Ureter (tissue), 1 donor: ENCODE data around the gene FUT2. TPM values are rescaled to one million over a fixed set of nuclear protein-coding genes. Genes with fewer than 3 reads are reported as not detected.

ENCODE experiments used
- DNase-seq: peaks from one replicate; pipeline ENCODE4 v3.0.0-alpha.2; 2020; ENCODE audit warnings: low spot score
- total RNA-seq: library from RNA; stranded (reverse); gene quantifications from one replicate; pipeline ENCODE4 v1.2.4, GENCODE V29; 2023
- donor health status: DM: yes; HTN: yes; CAD: no.

The FUT2 gene
- total RNA-seq, 1 donor from 2014 or later = 35.4 TPM

- no peak for DNase-seq
Observed at GRCh38 chr19:48726556-48726955, 30.8 kb downstream of the FUT2 start.

GRCh38 chr19:48728911-48729664 is 33.3 kb downstream of the FUT2 start:
- DNase-seq = no peak

GRCh38 chr19:48731452-48731851 is 35.7 kb downstream of the FUT2 start:
- DNase-seq = no peak

GRCh38 chr19:48734625-48735024 is 38.9 kb downstream of the FUT2 start:
- no peak for DNase-seq

GRCh38 chr19:48735031-48735615 is 39.4 kb downstream of the FUT2 start:
- no peak for DNase-seq

GRCh38 chr19:48737360-48737998 is 41.7 kb downstream of the FUT2 start:
- DNase-seq = no peak

GRCh38 chr19:48738557-48739403 is 43.0 kb downstream of the FUT2 start:
- peak; percentile 95 for DNase-seq

GRCh38 chr19:48739404-48740163 is 43.8 kb downstream of the FUT2 start:
- no peak for DNase-seq

GRCh38 chr19:48740164-48740972 is 44.6 kb downstream of the FUT2 start, which contains the start of gene RASIP1:
Gene RASIP1, minus strand, starts transcription at chr19:48740610. Its CDS starts 328 bp downstream, at chr19:48740282.
- no peak for DNase-seq

GRCh38 chr19:48741129-48741999 is 45.6 kb downstream of the FUT2 start:
- no peak for DNase-seq

- DNase-seq = no peak
Observed at GRCh38 chr19:48742096-48742495, 46.3 kb downstream of the FUT2 start.

GRCh38 chr19:48745208-48745995 is 49.6 kb downstream of the FUT2 start:
- DNase-seq = no peak

GRCh38 chr19:48746110-48746509 is 50.3 kb downstream of the FUT2 start:
- DNase-seq = no peak

- DNase-seq = no peak
Observed at GRCh38 chr19:48746738-48747575, 51.2 kb downstream of the FUT2 start, which contains the start of gene IZUMO1. Gene IZUMO1, minus strand, starts transcription at chr19:48746909. Its CDS starts 1,050 bp downstream, at chr19:48745859.

- no peak for DNase-seq
Observed at GRCh38 chr19:48749571-48750198, 53.9 kb downstream of the FUT2 start.

GRCh38 chr19:48750351-48750750 is 54.6 kb downstream of the FUT2 start:
- DNase-seq = no peak
